Left ventricle myocardium inferior (tissue), 1 donor: Measurements from ENCODE around the gene ST3GAL3. TPM values are rescaled to one million over a fixed set of nuclear protein-coding genes. Genes with fewer than 3 reads are reported as not detected.
"Not testable (repeated sequence)": the region's sequence is repeated elsewhere in the genome, so short reads cannot be mapped to it uniquely, and the experiment has no call there.

Source experiments
- DNase-seq: peaks from one replicate; pipeline ENCODE4 v3.0.0-alpha.2; 2020
- H3K27ac ChIP-seq: fragments of 200-600 bp; replicated peaks from 2 replicates; pipeline ENCODE4 v1.8.0; 2021
- H3K27me3 ChIP-seq: fragments of 200-600 bp; 2 replicates; pipeline ENCODE4 v1.8.0; 2021; ENCODE audit warnings: low read depth
- H3K36me3 ChIP-seq: fragments of 200-600 bp; 2 replicates; pipeline ENCODE4 v1.8.0; 2021
- H3K4me1 ChIP-seq: fragments of 200-600 bp; 2 replicates; pipeline ENCODE4 v1.8.0; 2021
- H3K4me3 ChIP-seq: fragments of 200-600 bp; 2 replicates; pipeline ENCODE4 v1.8.0; 2021; ENCODE audit warnings: mild to moderate bottlenecking, moderate library complexity
- H3K9me3 ChIP-seq: fragments of 200-600 bp; replicated peaks from 2 replicates; pipeline ENCODE4 v1.8.0; 2021
- intact Hi-C: fragments of 100-400 bp; cut with micrococcal nuclease; formaldehyde crosslinking; loops from one replicate; pipeline ENCODE4 v1.11.0; 2022
- total RNA-seq: library from RNA; stranded (reverse); fragmentation: NEBNext Ultra II Directional; extraction: Animal tissue kit (Norgen Biotek cat#: 25700); gene quantifications from one replicate; pipeline ENCODE4 v1.2.1, GENCODE V29; 2021
- TF ChIP-seq, protein P1 (sequence below): fragments of 200-600 bp; IDR thresholded peaks from 2 replicates; pipeline ENCODE4 v1.8.0; 2021; ENCODE audit warnings: antibody characterized with exemption, mild to moderate bottlenecking, borderline replicate concordance
- donor health status: DM: no; HTN: yes; CAD: no; lungs with severe emphysema.

Gene ST3GAL3
- total RNA-seq, 1 donor from 2014 or later: 29.9 TPM

DNA sequence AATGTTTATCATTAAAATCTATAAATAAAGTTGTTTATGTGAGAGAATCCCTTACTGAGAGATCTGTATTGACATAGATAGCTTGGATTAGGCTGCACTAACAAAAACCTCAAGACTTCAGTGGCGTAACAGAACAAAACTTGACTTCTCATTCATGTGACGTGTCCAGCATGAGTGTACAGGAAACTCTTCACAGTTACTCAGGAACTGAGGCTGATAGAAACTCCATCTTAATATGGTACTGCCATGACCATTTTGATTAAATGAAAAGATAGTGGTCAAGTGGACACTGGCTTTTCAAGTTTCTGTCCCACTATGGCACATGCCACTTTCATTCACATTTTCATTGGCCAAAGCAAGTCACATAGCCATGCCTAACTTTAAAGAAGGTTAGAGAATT, 3.7 kb downstream of the ST3GAL3 start:
- DNase-seq: no peak
- Histone ChIP-seq H3K4me3 (no peak overlapping the region), H3K9me3 (no peaks in the 10 kb centered on the region), H3K36me3 (peaks cover 12% of the 10 kb centered on the region), H3K4me1 (peaks cover 34% of the 10 kb centered on the region), H3K27me3 (no peaks in the 10 kb centered on the region), H3K27ac (no peak overlapping the region)
- intact Hi-C loops: no loop called here
- TF ChIP-seq, protein P1, sequence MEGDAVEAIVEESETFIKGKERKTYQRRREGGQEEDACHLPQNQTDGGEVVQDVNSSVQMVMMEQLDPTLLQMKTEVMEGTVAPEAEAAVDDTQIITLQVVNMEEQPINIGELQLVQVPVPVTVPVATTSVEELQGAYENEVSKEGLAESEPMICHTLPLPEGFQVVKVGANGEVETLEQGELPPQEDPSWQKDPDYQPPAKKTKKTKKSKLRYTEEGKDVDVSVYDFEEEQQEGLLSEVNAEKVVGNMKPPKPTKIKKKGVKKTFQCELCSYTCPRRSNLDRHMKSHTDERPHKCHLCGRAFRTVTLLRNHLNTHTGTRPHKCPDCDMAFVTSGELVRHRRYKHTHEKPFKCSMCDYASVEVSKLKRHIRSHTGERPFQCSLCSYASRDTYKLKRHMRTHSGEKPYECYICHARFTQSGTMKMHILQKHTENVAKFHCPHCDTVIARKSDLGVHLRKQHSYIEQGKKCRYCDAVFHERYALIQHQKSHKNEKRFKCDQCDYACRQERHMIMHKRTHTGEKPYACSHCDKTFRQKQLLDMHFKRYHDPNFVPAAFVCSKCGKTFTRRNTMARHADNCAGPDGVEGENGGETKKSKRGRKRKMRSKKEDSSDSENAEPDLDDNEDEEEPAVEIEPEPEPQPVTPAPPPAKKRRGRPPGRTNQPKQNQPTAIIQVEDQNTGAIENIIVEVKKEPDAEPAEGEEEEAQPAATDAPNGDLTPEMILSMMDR: no peak

DNA sequence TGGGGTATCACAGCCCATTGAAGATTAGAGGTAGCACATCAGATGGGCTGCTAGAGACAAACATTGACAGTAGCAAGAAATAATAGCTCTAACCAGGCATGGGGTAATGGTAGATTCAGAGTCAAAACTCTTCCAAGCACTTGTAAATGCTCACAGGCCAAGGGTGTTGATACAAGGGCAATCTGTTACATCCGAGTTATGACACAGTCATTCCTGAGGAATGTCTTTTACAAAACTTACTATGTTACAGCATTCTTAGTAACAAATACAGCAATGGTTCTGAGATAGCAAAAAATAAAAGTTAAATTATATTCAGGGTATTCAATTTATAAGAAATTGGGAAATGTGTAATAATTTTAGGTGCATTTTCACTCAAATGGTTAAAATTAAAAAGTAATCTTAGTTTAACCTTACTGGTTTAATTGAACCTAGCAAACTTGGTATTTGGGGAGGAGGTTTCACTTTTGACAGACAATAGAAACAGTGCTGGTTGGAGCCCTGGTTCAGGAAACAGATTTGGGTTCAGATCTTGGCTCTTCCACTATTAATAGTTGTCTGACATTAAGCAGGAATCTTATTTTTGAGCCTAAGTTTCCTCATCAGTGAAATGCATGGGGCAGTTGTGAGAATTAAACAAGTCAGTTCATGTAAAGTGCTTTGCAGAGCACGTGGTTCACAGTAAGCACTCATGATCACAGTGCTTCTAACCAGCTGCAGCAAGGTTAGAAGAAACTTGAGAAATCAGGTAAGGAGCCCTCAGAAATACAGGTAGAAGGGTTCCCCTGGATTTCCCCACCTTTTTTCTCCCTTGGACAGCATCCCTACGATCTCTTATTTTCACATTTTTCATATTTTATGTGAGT, 4.4 kb downstream of the ST3GAL3 start:
- DNase-seq: no peak
- TF ChIP-seq, protein P1: no peak
- Histone ChIP-seq H3K36me3 (peaks cover 12% of the 10 kb centered on the region), H3K4me3 (no peak overlapping the region), H3K27ac (no peak overlapping the region), H3K27me3 (no peaks in the 10 kb centered on the region), H3K4me1 (peaks cover 29% of the 10 kb centered on the region), H3K9me3 (no peaks in the 10 kb centered on the region)
- intact Hi-C loops: no loop called here

- intact Hi-C loops: no loop called here
- no peak for DNase-seq
- Histone ChIP-seq H3K4me1 (peaks cover 21% of the 10 kb centered on the region), H3K36me3 (no peaks in the 10 kb centered on the region), H3K4me3 (no peak overlapping the region), H3K27ac (no peak overlapping the region), H3K9me3 (no peaks in the 10 kb centered on the region), H3K27me3 (no peaks in the 10 kb centered on the region)
- TF ChIP-seq, protein P1: no peak
Measured at GRCh38 chr1:43716559-43717281, 9.4 kb downstream of the ST3GAL3 start.

DNA sequence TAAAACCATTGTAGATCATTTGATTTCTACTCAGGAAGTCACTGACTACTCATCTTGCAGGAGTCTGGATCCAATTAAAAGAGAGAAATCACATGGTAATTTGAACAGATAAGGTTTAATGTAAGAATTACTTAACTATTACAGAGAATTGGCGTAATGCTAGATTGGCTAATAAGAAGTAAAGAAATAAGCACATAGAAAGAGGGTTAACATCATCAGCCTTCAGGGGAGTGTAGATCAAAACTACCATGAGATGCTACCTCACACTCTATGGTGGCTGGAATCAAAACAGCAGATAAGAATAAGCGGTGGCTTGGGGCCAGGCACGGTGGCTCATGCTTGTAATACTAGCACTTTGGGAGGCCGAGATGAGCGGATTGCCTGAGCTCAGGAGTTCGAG, 11.7 kb downstream of the ST3GAL3 start:
- Histone ChIP-seq H3K9me3 (no peaks in the 10 kb centered on the region), H3K36me3 (no peaks in the 10 kb centered on the region), H3K27me3 (no peaks in the 10 kb centered on the region), H3K4me1 (peaks cover 21% of the 10 kb centered on the region), H3K4me3 (no peak overlapping the region), H3K27ac (no peak overlapping the region)
- TF ChIP-seq, protein P1: no peak
- intact Hi-C loops: no loop called here
- no peak for DNase-seq

GRCh38 chr1:43719670-43720419, 12.5 kb downstream of the ST3GAL3 start:
- intact Hi-C loops, DNase-seq, H3K36me3 ChIP-seq, H3K27me3 ChIP-seq, H3K4me3 ChIP-seq, H3K9me3 ChIP-seq, H3K27ac ChIP-seq: not testable (repeated sequence)
- H3K4me1 ChIP-seq: peaks cover 21% of the 10 kb centered on the region
